Neuronal stem cell (in vitro differentiated cells): ENCODE data around the gene PLBD1.

Experiments
- DNase-seq: peaks from one replicate; pipeline ENCODE4 v3.0.0-alpha.2; 2013; ENCODE audit warnings: low spot score
- H2AFZ ChIP-seq: one replicate; pipeline ENCODE4 v1.6.1; 2013; ENCODE audit warnings: mild to moderate bottlenecking, low read length, inconsistent platforms
- H2AK5ac ChIP-seq: 2 replicates; pipeline ENCODE4 v1.6.1; 2013; ENCODE audit warnings: low read depth, mild to moderate bottlenecking, inconsistent platforms, low read length, moderate library complexity, mixed read lengths
- H2BK120ac ChIP-seq: 2 replicates; pipeline ENCODE4 v1.6.1; 2013; ENCODE audit warnings: low read depth, mild to moderate bottlenecking, inconsistent platforms, low read length, moderate library complexity, mixed read lengths
- H2BK12ac ChIP-seq: one replicate; pipeline ENCODE4 v1.6.1; 2013; ENCODE audit warnings: low read length, inconsistent platforms
- H2BK15ac ChIP-seq: 2 replicates; pipeline ENCODE4 v1.6.1; 2013; ENCODE audit warnings: mild to moderate bottlenecking, low read length, inconsistent platforms, mixed read lengths
- H2BK5ac ChIP-seq: one replicate; pipeline ENCODE4 v1.6.1; 2013; ENCODE audit warnings: inconsistent platforms, mild to moderate bottlenecking, low read length, moderate library complexity
- H3K14ac ChIP-seq: one replicate; pipeline ENCODE4 v1.6.1; 2013; ENCODE audit warnings: low read length, inconsistent platforms
- H3K18ac ChIP-seq: 2 replicates; pipeline ENCODE4 v1.6.1; 2013; ENCODE audit warnings: low read length, inconsistent platforms
- H3K23ac ChIP-seq: 2 replicates; pipeline ENCODE4 v1.6.1; 2013; ENCODE audit warnings: low read depth, mild to moderate bottlenecking, mixed read lengths, low read length, inconsistent platforms; ENCODE audit not compliant: poor library complexity
- H3K27ac ChIP-seq: replicated peaks from 3 replicates; pipeline ENCODE4 v1.5.1; 2013; ENCODE audit warnings: low read length, inconsistent platforms
- H3K27me3 ChIP-seq, 3 experiments: 2 replicates each; pipeline ENCODE4 v1.6.1; 2013; ENCODE audit warnings: low read length in 3 of 3, mild to moderate bottlenecking in 2 of 3, inconsistent platforms in 1 of 3, low read depth in 1 of 3, mixed read lengths in 1 of 3, moderate library complexity in 1 of 3; ENCODE audit not compliant: control insufficient read depth in 3 of 3, insufficient read depth in 3 of 3
- H3K36me3 ChIP-seq, 2 donors: replicated peaks in 1 of 2; 2 replicates each; pipeline ENCODE4 v1.6.1; 2013; ENCODE audit warnings: low read length in 2 of 2; ENCODE audit not compliant: control insufficient read depth in 2 of 2, insufficient read depth in 2 of 2
- H3K4ac ChIP-seq: 2 replicates; pipeline ENCODE4 v1.6.1; 2013; ENCODE audit warnings: inconsistent platforms, mild to moderate bottlenecking, low read length, moderate library complexity
- H3K4me1 ChIP-seq, 2 donors: 1 replicate in 1 of 2; 2 replicates in 1 of 2; pipeline ENCODE4 v1.6.1; 2013; ENCODE audit warnings: low read length in 2 of 2, low read depth in 1 of 2; ENCODE audit not compliant: control insufficient read depth in 2 of 2, insufficient read depth in 1 of 2
- H3K4me2 ChIP-seq: one replicate; pipeline ENCODE4 v1.6.1; 2013; ENCODE audit warnings: mild to moderate bottlenecking, low read length, inconsistent platforms; ENCODE audit not compliant: insufficient read depth, poor library complexity, severe bottlenecking
- H3K4me3 ChIP-seq, 2 donors: 2 replicates each; pipeline ENCODE4 v1.5.1; 2013; ENCODE audit warnings: low read length in 2 of 2, mild to moderate bottlenecking in 2 of 2, inconsistent platforms in 1 of 2, moderate library complexity in 1 of 2
- H3K79me1 ChIP-seq: one replicate; pipeline ENCODE4 v1.6.1; 2013; ENCODE audit warnings: low read depth, mild to moderate bottlenecking, inconsistent platforms, low read length, moderate library complexity
- H3K9ac ChIP-seq: one replicate; pipeline ENCODE4 v1.6.1; 2013; ENCODE audit warnings: mild to moderate bottlenecking, low read depth, low read length, inconsistent platforms; ENCODE audit not compliant: poor library complexity
- H3K9me3 ChIP-seq, 2 donors: replicated peaks in 1 of 2; 2 replicates each; pipeline versions ENCODE3 to v1.6.1; 2013; ENCODE audit warnings: low read length in 2 of 2, mild to moderate bottlenecking in 2 of 2, inconsistent platforms in 1 of 2, low read depth in 1 of 2, mixed read lengths in 1 of 2, moderate library complexity in 1 of 2; ENCODE audit not compliant: control insufficient read depth in 2 of 2, insufficient read depth in 1 of 2
- H4K8ac ChIP-seq: one replicate; pipeline ENCODE4 v1.6.1; 2013; ENCODE audit warnings: low read depth, mild to moderate bottlenecking, inconsistent platforms, low read length, moderate library complexity
- H4K91ac ChIP-seq: one replicate; pipeline ENCODE4 v1.6.1; 2013; ENCODE audit warnings: low read length, low read depth, mild to moderate bottlenecking, inconsistent platforms; ENCODE audit not compliant: poor library complexity
- WGBS, 2 donors: extraction: QIAGEN DNeasy Blood & Tissue Kit; methylation state at CpG; one replicate each; pipeline ENCODE4 v1.1.7; 2013; ENCODE audit warnings: missing lambda C conversion rate in 2 of 2, mixed read lengths in 1 of 2; ENCODE audit not compliant: insufficient read length in 2 of 2, insufficient replicate concordance in 1 of 2; ENCODE audit errors: extremely low coverage in 2 of 2; 5-methylcytosine and 5-hydroxymethylcytosine counted together

Gene PLBD1

GRCh38 chr12:14612898-14613445 lies 45.3 kb upstream of the PLBD1 start:
- no peak overlapping the region for H4K8ac ChIP-seq
- no peak overlapping the region for H3K4ac ChIP-seq
- H2BK120ac ChIP-seq, result no peak overlapping the region
- H2BK15ac ChIP-seq, result no peak overlapping the region
- no peak overlapping the region for H3K18ac ChIP-seq
- no peak overlapping the region for H2AFZ ChIP-seq
- H3K14ac ChIP-seq, result no peak overlapping the region
- H3K9me3 ChIP-seq, result peaks cover 0 to 2% of the 10 kb centered on the region in 2 donors
- H3K23ac ChIP-seq, result no peak overlapping the region
- WGBS, 2 donors, result no CpG with 5 or more reads among the region's 3 CpGs
- no peak overlapping the region for H2AK5ac ChIP-seq
- no peak overlapping the region for H2BK12ac ChIP-seq
- no peaks in the 10 kb centered on the region for H3K27me3 ChIP-seq
- H2BK5ac ChIP-seq, result no peak overlapping the region
- H3K4me3 ChIP-seq, result no peak overlapping the region
- no peak overlapping the region for H4K91ac ChIP-seq
- H3K9ac ChIP-seq, result no peak overlapping the region
- H3K27ac ChIP-seq, result no peak overlapping the region
- H3K79me1 ChIP-seq, result no peaks in the 10 kb centered on the region
- DNase-seq, result no peak
- H3K36me3 ChIP-seq, result no peaks in the 10 kb centered on the region
- H3K4me2 ChIP-seq, result no peak overlapping the region
- no peaks in the 10 kb centered on the region for H3K4me1 ChIP-seq

GRCh38 chr12:14612250-14612649 lies 44.6 kb upstream of the PLBD1 start:
- DNase-seq, result no peak
- Histone ChIP-seq H3K9me3 (peaks cover 0 to 2% of the 10 kb centered on the region in 2 donors), H2BK120ac (no peak overlapping the region), H2BK5ac (no peak overlapping the region), H3K18ac (no peak overlapping the region), H3K4me1 (no peaks in the 10 kb centered on the region), H3K4me2 (no peak overlapping the region), H3K27me3 (no peaks in the 10 kb centered on the region), H4K8ac (no peak overlapping the region), H3K9ac (no peak overlapping the region), H3K4me3 (no peak overlapping the region), H2AK5ac (no peak overlapping the region), H2AFZ (no peak overlapping the region), H3K14ac (no peak overlapping the region), H3K4ac (no peak overlapping the region), H3K36me3 (no peaks in the 10 kb centered on the region), H3K79me1 (no peaks in the 10 kb centered on the region), H4K91ac (no peak overlapping the region), H3K23ac (no peak overlapping the region), H2BK15ac (no peak overlapping the region), H3K27ac (no peak overlapping the region), H2BK12ac (no peak overlapping the region)
- WGBS, 2 donors, result no CpG with 5 or more reads among the region's 3 CpGs

GRCh38 chr12:14611640-14612203 lies 44.0 kb upstream of the PLBD1 start:
- no peak overlapping the region for H3K4me2 ChIP-seq
- H3K4ac ChIP-seq, result no peak overlapping the region
- H2BK15ac ChIP-seq, result no peak overlapping the region
- no peak overlapping the region for H2BK5ac ChIP-seq
- H2BK120ac ChIP-seq, result no peak overlapping the region
- H3K18ac ChIP-seq, result no peak overlapping the region
- WGBS, 2 donors, result no CpG with 5 or more reads among the region's 3 CpGs
- H4K91ac ChIP-seq, result no peak overlapping the region
- no peaks in the 10 kb centered on the region for H3K79me1 ChIP-seq
- H3K14ac ChIP-seq, result no peak overlapping the region
- H3K9ac ChIP-seq, result no peak overlapping the region
- H3K23ac ChIP-seq, result no peak overlapping the region
- no peaks in the 10 kb centered on the region for H3K4me1 ChIP-seq
- peaks cover 0 to 2% of the 10 kb centered on the region in 2 donors for H3K9me3 ChIP-seq
- no peak overlapping the region for H2BK12ac ChIP-seq
- H3K36me3 ChIP-seq, result no peaks in the 10 kb centered on the region
- H3K27ac ChIP-seq, result no peak overlapping the region
- no peak overlapping the region for H2AK5ac ChIP-seq
- H4K8ac ChIP-seq, result no peak overlapping the region
- no peak overlapping the region for H2AFZ ChIP-seq
- DNase-seq, result no peak
- H3K4me3 ChIP-seq, result no peak overlapping the region
- no peaks in the 10 kb centered on the region for H3K27me3 ChIP-seq

GRCh38 chr12:14607568-14607967 lies 39.9 kb upstream of the PLBD1 start:
- Histone ChIP-seq H3K4me1 (no peaks in the 10 kb centered on the region), H4K91ac (no peak overlapping the region), H3K27me3 (no peaks in the 10 kb centered on the region), H3K79me1 (no peaks in the 10 kb centered on the region), H3K4ac (no peak overlapping the region), H3K23ac (no peak overlapping the region), H3K4me2 (no peak overlapping the region), H2BK12ac (no peak overlapping the region), H2AK5ac (no peak overlapping the region), H2BK5ac (no peak overlapping the region), H4K8ac (no peak overlapping the region), H2BK15ac (no peak overlapping the region), H3K9ac (no peak overlapping the region), H2BK120ac (no peak overlapping the region), H3K36me3 (no peaks in the 10 kb centered on the region), H3K27ac (no peak overlapping the region), H3K9me3 (peaks cover 2 to 4% of the 10 kb centered on the region in 2 donors), H2AFZ (no peak overlapping the region), H3K14ac (no peak overlapping the region), H3K4me3 (no peak overlapping the region), H3K18ac (no peak overlapping the region)
- no peak for DNase-seq
